Peyer's patch (tissue), 4 donors: ENCODE data around the gene PSPC1.

Experiments used
- POLR2A ChIP-seq, 2 donors: fragments of 450-650 bp; IDR thresholded peaks; one replicate each; pipeline ENCODE4 v1.5.1; 2017; ENCODE audit warnings: antibody characterized with exemption in 2 of 2, mild to moderate bottlenecking in 2 of 2, moderate library complexity in 2 of 2
- TF ChIP-seq, protein P1 (sequence below), 6 experiments: fragments of 450-650 bp in 4 of 6; fragments of 200-600 bp in 2 of 6; sonication (generic) in 1 of 6; IDR thresholded peaks; one replicate each; pipeline ENCODE4 v1.5.1; 2017 to 2019; ENCODE audit warnings: antibody characterized with exemption in 6 of 6, mild to moderate bottlenecking in 3 of 6, moderate library complexity in 1 of 6

- TF ChIP-seq, protein P1, sequence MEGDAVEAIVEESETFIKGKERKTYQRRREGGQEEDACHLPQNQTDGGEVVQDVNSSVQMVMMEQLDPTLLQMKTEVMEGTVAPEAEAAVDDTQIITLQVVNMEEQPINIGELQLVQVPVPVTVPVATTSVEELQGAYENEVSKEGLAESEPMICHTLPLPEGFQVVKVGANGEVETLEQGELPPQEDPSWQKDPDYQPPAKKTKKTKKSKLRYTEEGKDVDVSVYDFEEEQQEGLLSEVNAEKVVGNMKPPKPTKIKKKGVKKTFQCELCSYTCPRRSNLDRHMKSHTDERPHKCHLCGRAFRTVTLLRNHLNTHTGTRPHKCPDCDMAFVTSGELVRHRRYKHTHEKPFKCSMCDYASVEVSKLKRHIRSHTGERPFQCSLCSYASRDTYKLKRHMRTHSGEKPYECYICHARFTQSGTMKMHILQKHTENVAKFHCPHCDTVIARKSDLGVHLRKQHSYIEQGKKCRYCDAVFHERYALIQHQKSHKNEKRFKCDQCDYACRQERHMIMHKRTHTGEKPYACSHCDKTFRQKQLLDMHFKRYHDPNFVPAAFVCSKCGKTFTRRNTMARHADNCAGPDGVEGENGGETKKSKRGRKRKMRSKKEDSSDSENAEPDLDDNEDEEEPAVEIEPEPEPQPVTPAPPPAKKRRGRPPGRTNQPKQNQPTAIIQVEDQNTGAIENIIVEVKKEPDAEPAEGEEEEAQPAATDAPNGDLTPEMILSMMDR (IDR thresholded peaks at IDR 0.05), result no peak
- TF ChIP-seq POLR2A (IDR thresholded peaks at IDR 0.05), result no peak
Measured at GRCh38 chr13:19664481-19665230, 118.1 kb downstream of the PSPC1 start.
